ENCODE results near the gene LCNL1. TPM values are rescaled to one million over a fixed set of nuclear protein-coding genes. Genes with fewer than 3 reads are reported as not detected.

Gene LCNL1
- 0.15 and 0.17 TPM in 2 replicates for polyA plus RNA-seq (2013)

DNA sequence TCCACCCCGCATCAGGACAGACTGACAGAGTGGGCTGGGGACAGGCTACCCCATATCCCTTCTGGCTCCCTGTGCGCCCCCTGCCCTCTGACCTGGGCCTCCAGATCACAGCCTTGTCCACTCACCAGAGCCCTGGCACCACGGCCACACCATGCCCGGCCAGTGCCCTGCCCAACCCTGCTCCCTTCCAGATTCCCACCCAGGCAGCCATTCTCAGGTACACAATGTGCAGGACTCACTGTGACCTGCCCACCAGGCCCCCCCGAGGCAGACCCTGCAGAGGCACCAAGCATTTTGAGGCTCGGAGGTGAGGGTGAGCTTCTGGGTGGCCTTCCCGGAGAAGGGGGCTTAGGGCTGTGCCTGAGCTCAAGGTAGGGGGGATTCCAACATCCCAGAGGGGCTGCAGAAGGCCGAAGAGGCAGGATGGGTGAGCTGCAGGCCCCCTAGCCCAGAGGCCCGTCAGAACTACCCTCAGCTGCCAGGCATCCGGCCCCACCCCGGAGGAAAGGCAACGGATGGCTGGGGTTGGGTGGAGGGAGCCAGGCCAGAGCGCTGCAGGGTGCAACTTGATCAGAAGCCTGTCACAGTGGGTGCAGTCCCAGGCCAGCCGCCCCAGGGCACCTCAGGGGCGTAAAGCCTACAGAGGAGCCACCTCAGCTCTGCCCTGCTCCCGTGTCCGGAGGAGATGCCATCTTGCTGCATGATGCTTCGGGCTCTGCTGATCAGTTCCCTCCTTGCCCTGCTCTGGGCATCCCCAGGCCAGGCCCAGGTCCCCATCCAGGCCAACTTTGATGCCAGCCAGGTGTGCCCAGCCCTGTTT, at the start of gene LCNL1:
TSS of gene LCNL1 (plus strand) at position 762 of the 820 bp plus-strand sequence. CDS start 594 bp downstream, outside the sequence.
- peaks cover 7% of the 10 kb centered on the region for H3K9me3 ChIP-seq (ENCODE audit: insufficient read depth, low read depth, low read length)
- peaks cover 7 to 12% of the 10 kb centered on the region in 2 experiments for H3K4me1 ChIP-seq (ENCODE audit: control insufficient read depth in 1 of 2, insufficient read depth in 2 of 2, low read length in 2 of 2)
- H4K8ac ChIP-seq (ENCODE audit: low read depth, low read length) = no peak within 1 kb of the TSS
- no peak within 1 kb of the TSS for H3K4me3 ChIP-seq (ENCODE audit: low read depth, low read length)
- no CpG with 5 or more reads among the region's 18 CpGs for WGBS (ENCODE audit: extremely low coverage, insufficient coverage, insufficient read length)
- peaks cover 9% of the 10 kb centered on the region for H3K27me3 ChIP-seq (ENCODE audit: insufficient read depth, low read length)
- peaks cover 3% of the 10 kb centered on the region for H3K79me1 ChIP-seq (ENCODE audit: low read length)
- no peak within 1 kb of the TSS for H2BK12ac ChIP-seq (ENCODE audit: low read length)
- H3K4me2 ChIP-seq (ENCODE audit: low read length) = no peak within 1 kb of the TSS
- no peak within 1 kb of the TSS for H3K18ac ChIP-seq (ENCODE audit: low read length)
- no peak for DNase-seq
- H3K4ac ChIP-seq (ENCODE audit: low read depth, low read length) = no peak within 1 kb of the TSS
- no peak within 1 kb of the TSS for H2BK5ac ChIP-seq (ENCODE audit: low read depth, low read length, poor library complexity)
- H2AK5ac ChIP-seq (ENCODE audit: low read length) = no peak within 1 kb of the TSS
- no peaks in the 10 kb centered on the region for H3K36me3 ChIP-seq (ENCODE audit: control insufficient read depth in 1 of 2, insufficient read depth in 2 of 2, low read length in 2 of 2)
- no peak within 1 kb of the TSS for H4K12ac ChIP-seq (ENCODE audit: low read depth, low read length)
- H3K9ac ChIP-seq (ENCODE audit: low read length) = no peak within 1 kb of the TSS
- no peak within 1 kb of the TSS for H4K91ac ChIP-seq (ENCODE audit: low read depth, low read length)
- no peaks in the 10 kb centered on the region for H3K79me2 ChIP-seq (ENCODE audit: control insufficient read depth, insufficient read depth, low read length, poor library complexity)
- H2BK120ac ChIP-seq (ENCODE audit: insufficient read depth, low read length, poor library complexity) = no peak within 1 kb of the TSS
- H2AFZ ChIP-seq (ENCODE audit: insufficient read depth, low read length, poor library complexity) = no peak within 1 kb of the TSS
- no peak within 1 kb of the TSS for H3K23ac ChIP-seq (ENCODE audit: low read length)
- H3K27ac ChIP-seq (ENCODE audit: low read depth, low read length) = no peak within 1 kb of the TSS
- H3K14ac ChIP-seq (ENCODE audit: low read length) = no peak within 1 kb of the TSS

DNA sequence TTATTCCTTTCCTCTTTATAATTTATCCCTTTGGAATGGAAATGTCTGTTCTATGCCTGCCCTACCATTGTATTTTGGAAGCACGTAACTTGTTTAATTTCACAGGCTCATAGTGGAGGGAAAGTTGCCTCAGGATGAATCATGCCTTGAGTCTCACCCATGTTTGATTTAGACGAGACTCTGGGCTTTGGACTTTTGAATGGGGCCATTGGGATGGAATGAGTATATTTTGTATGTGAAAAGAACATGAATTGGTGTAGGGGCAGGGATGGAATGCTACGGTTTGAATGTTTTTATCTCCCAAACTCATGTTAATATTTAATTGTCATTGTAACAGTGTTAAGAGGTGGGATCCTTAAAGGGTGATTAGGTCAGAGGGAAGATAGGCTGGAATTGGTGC, 48.5 kb upstream of the LCNL1 start:
- H2BK5ac ChIP-seq (ENCODE audit: low read depth, low read length, poor library complexity) = no peak overlapping the region
- no peak overlapping the region for H4K8ac ChIP-seq (ENCODE audit: low read depth, low read length)
- no peak overlapping the region for H2AFZ ChIP-seq (ENCODE audit: insufficient read depth, low read length, poor library complexity)
- no peak overlapping the region for H3K4ac ChIP-seq (ENCODE audit: low read depth, low read length)
- H3K9ac ChIP-seq (ENCODE audit: low read length) = no peak overlapping the region
- H3K36me3 ChIP-seq (ENCODE audit: control insufficient read depth in 1 of 2, insufficient read depth in 2 of 2, low read length in 2 of 2) = peaks cover 17 to 24% of the 10 kb centered on the region in 2 experiments
- no peaks in the 10 kb centered on the region for H3K79me2 ChIP-seq (ENCODE audit: control insufficient read depth, insufficient read depth, low read length, poor library complexity)
- H3K4me2 ChIP-seq (ENCODE audit: low read length) = no peak overlapping the region
- H2BK12ac ChIP-seq (ENCODE audit: low read length) = no peak overlapping the region
- H2AK5ac ChIP-seq (ENCODE audit: low read length) = no peak overlapping the region
- no peak overlapping the region for H3K14ac ChIP-seq (ENCODE audit: low read length)
- no peaks in the 10 kb centered on the region for H3K79me1 ChIP-seq (ENCODE audit: low read length)
- no peak overlapping the region for H2BK120ac ChIP-seq (ENCODE audit: insufficient read depth, low read length, poor library complexity)
- no peak overlapping the region for H4K91ac ChIP-seq (ENCODE audit: low read depth, low read length)
- no peak overlapping the region for H3K27ac ChIP-seq (ENCODE audit: low read depth, low read length)
- no peak overlapping the region for H3K18ac ChIP-seq (ENCODE audit: low read length)
- H4K12ac ChIP-seq (ENCODE audit: low read depth, low read length) = no peak overlapping the region
- H3K23ac ChIP-seq (ENCODE audit: low read length) = no peak overlapping the region
- H3K27me3 ChIP-seq (ENCODE audit: insufficient read depth, low read length) = no peaks in the 10 kb centered on the region
- no CpG with 5 or more reads among the region's 3 CpGs for WGBS (ENCODE audit: extremely low coverage, insufficient coverage, insufficient read length)
- no peak for DNase-seq
- no peak overlapping the region for H3K4me3 ChIP-seq (ENCODE audit: low read depth, low read length)
- H3K9me3 ChIP-seq (ENCODE audit: insufficient read depth, low read depth, low read length) = no peaks in the 10 kb centered on the region
- peaks cover 0 to 3% of the 10 kb centered on the region in 2 experiments for H3K4me1 ChIP-seq (ENCODE audit: control insufficient read depth in 1 of 2, insufficient read depth in 2 of 2, low read length in 2 of 2)

DNA sequence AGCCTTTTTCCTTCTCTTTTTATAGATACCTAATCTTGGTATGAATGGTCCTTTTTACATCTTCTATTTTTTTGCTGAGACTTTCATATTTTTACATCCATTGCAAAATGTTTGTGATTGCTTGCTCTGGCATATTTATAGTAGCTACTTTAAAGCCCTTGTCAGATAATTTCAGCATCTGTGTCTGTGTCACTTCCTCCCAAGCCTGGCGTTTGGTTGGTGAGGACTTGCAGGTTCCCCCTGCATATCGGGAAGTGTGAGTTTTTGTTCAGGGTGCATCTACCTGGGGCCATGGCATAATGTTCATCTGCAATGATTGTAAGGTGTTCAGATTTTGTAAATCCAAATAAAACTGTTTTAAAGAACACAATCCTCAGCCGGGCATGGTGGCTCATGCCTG, 47.1 kb upstream of the LCNL1 start:
- WGBS (ENCODE audit: extremely low coverage, insufficient coverage, insufficient read length) = no CpG with 5 or more reads among the region's 3 CpGs
- H4K91ac ChIP-seq (ENCODE audit: low read depth, low read length) = no peak overlapping the region
- no peaks in the 10 kb centered on the region for H3K79me2 ChIP-seq (ENCODE audit: control insufficient read depth, insufficient read depth, low read length, poor library complexity)
- peaks cover 0 to 3% of the 10 kb centered on the region in 2 experiments for H3K4me1 ChIP-seq (ENCODE audit: control insufficient read depth in 1 of 2, insufficient read depth in 2 of 2, low read length in 2 of 2)
- no peaks in the 10 kb centered on the region for H3K79me1 ChIP-seq (ENCODE audit: low read length)
- H2BK12ac ChIP-seq (ENCODE audit: low read length) = no peak overlapping the region
- H2BK120ac ChIP-seq (ENCODE audit: insufficient read depth, low read length, poor library complexity) = no peak overlapping the region
- no peak overlapping the region for H2BK5ac ChIP-seq (ENCODE audit: low read depth, low read length, poor library complexity)
- no peak overlapping the region for H3K27ac ChIP-seq (ENCODE audit: low read depth, low read length)
- H3K36me3 ChIP-seq (ENCODE audit: control insufficient read depth in 1 of 2, insufficient read depth in 2 of 2, low read length in 2 of 2) = peaks cover 29 to 33% of the 10 kb centered on the region in 2 experiments
- no peak overlapping the region for H3K18ac ChIP-seq (ENCODE audit: low read length)
- H4K8ac ChIP-seq (ENCODE audit: low read depth, low read length) = no peak overlapping the region
- no peak overlapping the region for H2AFZ ChIP-seq (ENCODE audit: insufficient read depth, low read length, poor library complexity)
- no peak overlapping the region for H4K12ac ChIP-seq (ENCODE audit: low read depth, low read length)
- no peak for DNase-seq
- no peak overlapping the region for H3K4me3 ChIP-seq (ENCODE audit: low read depth, low read length)
- peak overlapping the region; percentile 68 for H3K9ac ChIP-seq (ENCODE audit: low read length)
- H3K23ac ChIP-seq (ENCODE audit: low read length) = no peak overlapping the region
- H2AK5ac ChIP-seq (ENCODE audit: low read length) = no peak overlapping the region
- H3K4me2 ChIP-seq (ENCODE audit: low read length) = no peak overlapping the region
- no peak overlapping the region for H3K14ac ChIP-seq (ENCODE audit: low read length)
- H3K4ac ChIP-seq (ENCODE audit: low read depth, low read length) = no peak overlapping the region
- H3K9me3 ChIP-seq (ENCODE audit: insufficient read depth, low read depth, low read length) = no peaks in the 10 kb centered on the region
- no peaks in the 10 kb centered on the region for H3K27me3 ChIP-seq (ENCODE audit: insufficient read depth, low read length)

DNA sequence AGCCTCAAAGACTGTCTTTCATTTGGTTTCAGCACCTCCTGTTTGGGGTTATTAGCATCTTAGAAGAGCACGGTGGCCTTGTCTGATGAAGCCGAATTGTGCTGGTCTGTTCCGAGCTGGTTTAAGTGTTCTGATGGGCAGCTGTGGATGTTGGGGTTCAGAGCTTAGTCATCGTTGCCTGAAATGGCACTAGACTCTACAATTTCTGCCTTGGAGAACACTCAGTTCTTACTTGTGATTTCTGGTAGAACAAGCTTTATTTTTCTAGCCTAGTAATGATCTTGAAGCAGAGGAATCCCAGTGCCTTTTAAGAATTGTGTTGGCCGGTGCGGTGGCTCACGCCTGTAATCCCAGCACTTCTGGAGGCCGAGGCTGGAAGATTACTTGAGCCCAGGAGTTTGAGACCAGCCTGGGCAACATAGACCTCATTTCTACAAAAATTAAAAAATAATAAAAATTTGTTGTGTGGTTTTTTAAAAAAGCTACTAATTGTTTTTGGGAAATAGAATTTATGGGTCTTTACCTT, 46.1 kb upstream of the LCNL1 start:
- Histone ChIP-seq H3K4me2 (ENCODE audit: low read length) (no peak overlapping the region), H3K27me3 (ENCODE audit: insufficient read depth, low read length) (no peaks in the 10 kb centered on the region), H3K4me1 (ENCODE audit: control insufficient read depth in 1 of 2, insufficient read depth in 2 of 2, low read length in 2 of 2) (peaks cover 0 to 3% of the 10 kb centered on the region in 2 experiments), H2AFZ (ENCODE audit: insufficient read depth, low read length, poor library complexity) (no peak overlapping the region), H4K8ac (ENCODE audit: low read depth, low read length) (no peak overlapping the region), H2BK120ac (ENCODE audit: insufficient read depth, low read length, poor library complexity) (no peak overlapping the region), H3K79me2 (ENCODE audit: control insufficient read depth, insufficient read depth, low read length, poor library complexity) (no peaks in the 10 kb centered on the region), H3K79me1 (ENCODE audit: low read length) (no peaks in the 10 kb centered on the region), H3K9ac (ENCODE audit: low read length) (no peak overlapping the region), H3K4ac (ENCODE audit: low read depth, low read length) (no peak overlapping the region), H4K91ac (ENCODE audit: low read depth, low read length) (no peak overlapping the region), H3K27ac (ENCODE audit: low read depth, low read length) (no peak overlapping the region), H3K18ac (ENCODE audit: low read length) (no peak overlapping the region), H3K4me3 (ENCODE audit: low read depth, low read length) (no peak overlapping the region), H3K9me3 (ENCODE audit: insufficient read depth, low read depth, low read length) (peaks cover 1% of the 10 kb centered on the region), H3K36me3 (ENCODE audit: control insufficient read depth in 1 of 2, insufficient read depth in 2 of 2, low read length in 2 of 2) (peaks cover 38 to 40% of the 10 kb centered on the region in 2 experiments), H2AK5ac (ENCODE audit: low read length) (no peak overlapping the region), H3K14ac (ENCODE audit: low read length) (no peak overlapping the region), H4K12ac (ENCODE audit: low read depth, low read length) (no peak overlapping the region), H2BK5ac (ENCODE audit: low read depth, low read length, poor library complexity) (no peak overlapping the region), H3K23ac (ENCODE audit: low read length) (no peak overlapping the region), H2BK12ac (ENCODE audit: low read length) (no peak overlapping the region)
- WGBS (ENCODE audit: extremely low coverage, insufficient coverage, insufficient read length) = no CpG with 5 or more reads among the region's 8 CpGs
- DNase-seq = no peak

Data from trophoblast cell (in vitro differentiated cells and primary cell).